ENCODE measurements around the gene ST3GAL3.
A peak's percentile ranks its signal among the peaks of the same experiment; 100 is the strongest.
"Not testable (repeated sequence)": the region's sequence is repeated elsewhere in the genome, so short reads cannot be mapped to it uniquely, and the experiment has no call there.

The ST3GAL3 gene

GRCh38 chr1:43760745-43761317 lies 53.5 kb downstream of the ST3GAL3 start:
- no peak for DNase-seq

- DNase-seq, result peak; percentile 89
Observed at GRCh38 chr1:43763497-43763973, 56.2 kb downstream of the ST3GAL3 start.

GRCh38 chr1:43764581-43764980 lies 57.2 kb downstream of the ST3GAL3 start:
- no peak for DNase-seq

- peak; percentile 17 for DNase-seq
Observed at GRCh38 chr1:43766086-43766784, 58.9 kb downstream of the ST3GAL3 start.

GRCh38 chr1:43766818-43767525 lies 59.6 kb downstream of the ST3GAL3 start:
- DNase-seq, result no peak

- DNase-seq, result no peak
Observed at GRCh38 chr1:43768168-43768567, 60.8 kb downstream of the ST3GAL3 start.

GRCh38 chr1:43769350-43769908 lies 62.1 kb downstream of the ST3GAL3 start:
- DNase-seq, result no peak

- no peak for DNase-seq
Observed at GRCh38 chr1:43770111-43770510, 62.8 kb downstream of the ST3GAL3 start.

GRCh38 chr1:43772978-43773377 lies 65.6 kb downstream of the ST3GAL3 start:
- no peak for DNase-seq

GRCh38 chr1:43773821-43774220 lies 66.5 kb downstream of the ST3GAL3 start:
- no peak for DNase-seq

GRCh38 chr1:43774359-43774758 lies 67.0 kb downstream of the ST3GAL3 start:
- DNase-seq, result no peak

- no peak for DNase-seq
Observed at GRCh38 chr1:43776043-43776761, 68.9 kb downstream of the ST3GAL3 start.

GRCh38 chr1:43777916-43778315 lies 70.6 kb downstream of the ST3GAL3 start:
- DNase-seq, result not testable (repeated sequence)

GRCh38 chr1:43779266-43779665 lies 71.9 kb downstream of the ST3GAL3 start:
- no peak for DNase-seq

- DNase-seq, result no peak
Observed at GRCh38 chr1:43779805-43780403, 72.6 kb downstream of the ST3GAL3 start.

- no peak for DNase-seq
Observed at GRCh38 chr1:43781574-43781973, 74.2 kb downstream of the ST3GAL3 start.

GRCh38 chr1:43783096-43783670 lies 75.8 kb downstream of the ST3GAL3 start:
- DNase-seq, result no peak

- no peak for DNase-seq
Observed at GRCh38 chr1:43783671-43784205, 76.4 kb downstream of the ST3GAL3 start.

GRCh38 chr1:43786201-43786958 lies 79.0 kb downstream of the ST3GAL3 start:
- DNase-seq, result no peak

GRCh38 chr1:43786960-43787359 lies 79.6 kb downstream of the ST3GAL3 start:
- no peak for DNase-seq
